ENCODE results near the gene AHNAK2. TPM values are rescaled to one million over a fixed set of nuclear protein-coding genes. Genes with fewer than 3 reads are reported as not detected.
A peak's percentile ranks its signal among the peaks of the same experiment; 100 is the strongest.

The AHNAK2 gene
- total and polyA plus RNA-seq, 5 experiments from 2014 or later = not detected

DNA sequence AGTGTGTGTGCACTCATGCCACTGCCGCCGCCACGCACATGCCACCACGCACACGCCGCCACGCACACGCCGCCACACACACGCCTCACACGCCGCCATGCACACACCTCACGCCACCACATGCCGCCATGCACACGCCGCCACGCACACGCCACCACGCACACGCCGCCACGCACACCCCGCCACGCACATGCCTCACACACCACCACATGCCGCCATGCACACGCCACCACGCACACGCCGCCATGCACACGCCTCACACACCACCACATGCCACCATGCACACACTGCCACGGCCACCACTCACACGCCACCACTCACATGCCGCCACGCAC lies 13.7 kb upstream of the AHNAK2 start:
- POLR2A ChIA-PET = no interaction called here
- H3K4me3 Mint-ChIP-seq = no peak overlapping the region
- H3K27ac Mint-ChIP-seq = no peak overlapping the region

DNA sequence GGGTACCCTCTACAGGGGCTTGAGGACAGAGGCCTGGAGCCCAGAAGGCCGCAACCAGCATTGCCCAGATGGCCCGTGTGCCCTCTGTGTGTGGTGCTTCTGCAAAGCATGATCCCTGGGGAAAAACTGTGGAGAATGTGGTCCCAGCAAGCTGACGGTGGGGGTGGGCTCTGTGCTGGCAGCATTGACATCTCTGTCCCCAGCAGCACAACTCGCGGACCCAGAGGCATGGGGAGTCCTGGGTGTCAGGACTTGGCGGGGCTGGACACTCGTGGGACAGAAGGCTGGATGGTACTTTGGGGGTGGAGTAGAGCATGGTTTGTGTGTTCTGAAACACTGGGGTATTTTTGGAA lies 11.8 kb upstream of the AHNAK2 start:
- no peaks in the 10 kb centered on the region for H3K9me3 Mint-ChIP-seq
- no peaks in the 10 kb centered on the region for H3K36me3 Mint-ChIP-seq
- ATAC-seq = no peak
- DNase-seq = no peak
- peaks cover 0 to 7% (median 1%) of the 10 kb centered on the region in 4 donors for H3K4me1 Mint-ChIP-seq
- peak overlapping the region in 3 of 10 donors; percentile 28 to 70 (median 68) for H3K27ac Mint-ChIP-seq
- POLR2A ChIA-PET = interaction anchor here (0.6 to 1.2 kb wide), 2 partner anchors 23 to 305 kb away, joined by 3 to 5 read pairs; no protein-coding TSS in a partner anchor
- H3K27me3 Mint-ChIP-seq = peaks cover 0 to 3% (median 0%) of the 10 kb centered on the region in 5 donors
- H3K4me3 Mint-ChIP-seq = no peak overlapping the region

More for the DNA sequence above, 13.7 kb upstream of the AHNAK2 start:
- DNase-seq (no peak), ATAC-seq (no peak)
- no peaks in the 10 kb centered on the region for H3K9me3 Mint-ChIP-seq
- peaks cover 0 to 3% (median 0%) of the 10 kb centered on the region in 5 donors for H3K27me3 Mint-ChIP-seq
- peaks cover 0 to 4% (median 1%) of the 10 kb centered on the region in 4 donors for H3K4me1 Mint-ChIP-seq
- H3K36me3 Mint-ChIP-seq = no peaks in the 10 kb centered on the region

DNA sequence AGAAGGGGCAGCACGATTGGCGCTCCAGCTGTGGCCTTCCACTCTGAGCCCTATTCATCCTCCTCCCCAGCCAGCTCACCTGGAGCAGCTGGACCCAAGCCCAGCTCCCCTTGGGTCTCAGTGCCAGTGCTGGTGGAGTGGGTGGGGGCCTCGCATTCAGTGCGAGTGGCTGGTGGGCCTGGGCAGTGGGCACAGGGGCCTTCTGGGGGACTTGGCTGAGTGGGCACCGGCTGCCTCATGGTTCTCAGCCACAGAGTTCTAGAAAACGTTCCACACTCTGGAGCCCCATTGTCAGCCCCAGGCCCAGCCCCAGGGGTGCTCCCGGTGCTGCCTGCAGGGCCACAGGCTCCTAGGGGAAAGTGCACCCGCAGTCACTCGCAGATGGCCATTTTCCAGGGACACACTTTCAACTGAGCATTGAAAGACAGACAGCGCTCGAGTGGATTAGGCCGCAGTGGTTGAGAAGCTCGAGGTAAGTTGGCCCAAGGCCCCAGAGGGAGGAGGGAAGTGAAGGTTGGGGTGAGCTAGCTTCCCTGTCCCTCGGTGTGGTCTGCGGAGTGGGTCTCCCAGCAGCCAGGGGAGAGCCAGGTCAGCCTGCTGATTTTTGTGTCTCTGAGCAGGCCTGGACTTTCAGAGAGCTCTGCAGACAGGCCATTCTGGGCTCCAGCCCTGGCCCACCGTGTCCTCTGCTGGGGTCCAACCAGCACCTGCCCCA lies 11.2 kb upstream of the AHNAK2 start:
- no peak for ATAC-seq
- peaks cover 0 to 9% (median 3%) of the 10 kb centered on the region in 4 donors for H3K4me1 Mint-ChIP-seq
- H3K9me3 Mint-ChIP-seq = no peaks in the 10 kb centered on the region
- H3K36me3 Mint-ChIP-seq = no peaks in the 10 kb centered on the region
- H3K27ac Mint-ChIP-seq = no peak overlapping the region
- H3K4me3 Mint-ChIP-seq = no peak overlapping the region
- POLR2A ChIA-PET = interaction anchor here (1.2 kb wide), 1 partner anchor 23 kb away, joined by 3 read pairs; no protein-coding TSS in a partner anchor
- peaks cover 0 to 3% (median 0%) of the 10 kb centered on the region in 5 donors for H3K27me3 Mint-ChIP-seq
- no peak for DNase-seq

DNA sequence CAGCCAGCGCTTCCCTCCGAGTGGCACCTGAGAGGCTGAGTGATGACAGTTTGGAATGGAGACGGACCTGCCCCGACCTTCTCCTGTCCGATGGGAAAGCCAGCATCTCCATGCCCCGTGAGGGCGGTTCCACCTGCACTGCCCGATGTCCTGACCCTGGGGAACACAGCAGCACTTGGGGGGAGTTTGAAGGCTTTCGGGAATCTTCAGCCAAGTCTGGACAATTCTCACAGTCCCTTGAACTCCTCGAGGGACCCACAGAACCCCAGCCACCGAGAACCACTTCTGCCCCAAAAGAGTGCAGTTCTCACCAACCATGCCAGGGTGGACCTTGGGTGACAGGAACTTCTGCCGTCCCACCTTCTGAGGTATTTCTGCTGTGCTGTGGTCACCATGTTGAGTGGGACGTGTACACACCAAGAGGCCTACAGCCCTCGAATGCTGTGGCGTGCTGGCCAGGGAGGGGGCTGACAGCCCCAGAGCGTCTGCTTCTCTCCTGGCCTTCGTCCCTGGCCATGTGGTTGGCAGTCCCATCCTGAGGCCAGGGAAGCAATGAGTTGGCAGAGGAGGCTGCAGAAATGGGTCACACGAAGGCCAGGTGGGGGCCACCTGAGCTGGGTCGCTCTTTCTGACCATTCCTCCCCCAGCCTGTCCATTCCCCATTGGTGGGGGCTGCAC lies 8.5 kb upstream of the AHNAK2 start:
- Mint-ChIP-seq H3K36me3 (no peaks in the 10 kb centered on the region), H3K4me3 (peak overlapping the region; percentile 59 to 87 (median 72)), H3K4me1 (peaks cover 0 to 11% (median 4%) of the 10 kb centered on the region in 4 donors), H3K27ac (peak overlapping the region in 9 of 10 donors; percentile 25 to 94 (median 73)), H3K27me3 (peaks cover 0 to 3% (median 0%) of the 10 kb centered on the region in 5 donors), H3K9me3 (no peaks in the 10 kb centered on the region)
- ATAC-seq (no peak), DNase-seq (peak in 1 of 10 donors; percentile 36)
- POLR2A ChIA-PET = interaction anchor here (1.2 kb wide), 1 partner anchor 33 kb away, joined by 5 read pairs; no protein-coding TSS in a partner anchor

DNA sequence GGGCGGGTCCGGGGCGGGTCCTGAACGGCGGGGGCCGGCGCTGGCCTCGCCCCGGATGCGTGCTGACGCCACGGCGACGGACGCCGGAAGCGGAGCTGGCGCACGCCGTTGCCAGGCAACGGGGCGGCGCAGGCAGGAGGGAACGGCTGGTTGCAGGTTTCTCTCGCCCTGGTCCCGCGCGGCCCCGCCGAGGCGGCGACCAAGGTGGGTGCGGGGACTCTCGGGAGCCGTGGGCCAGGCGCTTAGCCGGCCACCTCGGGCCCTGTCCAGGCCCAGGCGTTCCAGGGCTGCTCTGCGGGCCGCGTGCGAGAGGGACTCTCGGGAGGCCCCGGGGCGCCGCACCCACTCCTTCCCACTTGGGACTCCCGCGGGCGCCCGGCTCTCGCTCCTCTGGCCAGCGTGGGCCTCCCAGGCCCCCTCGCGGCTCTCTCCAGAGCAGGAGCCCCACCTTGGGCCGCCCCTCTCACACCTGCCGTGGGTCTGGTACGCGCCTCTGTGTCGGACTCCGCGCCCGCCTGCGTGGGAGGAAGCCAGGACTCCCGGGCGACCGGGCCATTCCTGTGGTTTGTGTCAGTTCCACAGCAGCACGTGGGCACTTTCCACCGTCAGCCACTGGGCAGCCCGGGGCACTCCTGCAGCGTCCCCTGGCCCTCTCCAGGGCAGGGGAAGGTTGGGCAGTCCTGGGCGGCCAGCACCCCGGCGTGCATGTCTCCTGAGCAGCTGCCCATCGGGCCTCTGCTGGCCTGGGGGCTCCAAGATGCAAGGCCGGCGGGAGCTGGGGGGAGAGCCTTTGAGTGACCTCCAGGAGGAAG lies 7.7 kb upstream of the AHNAK2 start, which contains the start of gene CLBA1:
Gene CLBA1, plus strand, starts transcription at position 114 of the 812 bp plus-strand sequence. Its CDS starts 644 bp downstream, at position 758.
- peak; percentile 83 to 92 (median 89) for DNase-seq
- Mint-ChIP-seq H3K27me3 (peaks cover 0 to 3% (median 0%) of the 10 kb centered on the region in 5 donors), H3K4me3 (peak within 1 kb of the TSS; percentile 71 to 87 (median 78)), H3K27ac (peak within 1 kb of the TSS; percentile 25 to 94 (median 86)), H3K36me3 (no peaks in the 10 kb centered on the region), H3K9me3 (no peaks in the 10 kb centered on the region), H3K4me1 (peaks cover 0 to 11% (median 4%) of the 10 kb centered on the region in 4 donors)
- POLR2A ChIA-PET = interaction anchor here (0.7 to 1.9 kb wide), 11 partner anchors 11 to 316 kb away, joined by 3 to 17 read pairs (median 3); partner anchors contain the start of genes CDCA4 and SIVA1
- peak; percentile 88 to 95 for ATAC-seq

DNA sequence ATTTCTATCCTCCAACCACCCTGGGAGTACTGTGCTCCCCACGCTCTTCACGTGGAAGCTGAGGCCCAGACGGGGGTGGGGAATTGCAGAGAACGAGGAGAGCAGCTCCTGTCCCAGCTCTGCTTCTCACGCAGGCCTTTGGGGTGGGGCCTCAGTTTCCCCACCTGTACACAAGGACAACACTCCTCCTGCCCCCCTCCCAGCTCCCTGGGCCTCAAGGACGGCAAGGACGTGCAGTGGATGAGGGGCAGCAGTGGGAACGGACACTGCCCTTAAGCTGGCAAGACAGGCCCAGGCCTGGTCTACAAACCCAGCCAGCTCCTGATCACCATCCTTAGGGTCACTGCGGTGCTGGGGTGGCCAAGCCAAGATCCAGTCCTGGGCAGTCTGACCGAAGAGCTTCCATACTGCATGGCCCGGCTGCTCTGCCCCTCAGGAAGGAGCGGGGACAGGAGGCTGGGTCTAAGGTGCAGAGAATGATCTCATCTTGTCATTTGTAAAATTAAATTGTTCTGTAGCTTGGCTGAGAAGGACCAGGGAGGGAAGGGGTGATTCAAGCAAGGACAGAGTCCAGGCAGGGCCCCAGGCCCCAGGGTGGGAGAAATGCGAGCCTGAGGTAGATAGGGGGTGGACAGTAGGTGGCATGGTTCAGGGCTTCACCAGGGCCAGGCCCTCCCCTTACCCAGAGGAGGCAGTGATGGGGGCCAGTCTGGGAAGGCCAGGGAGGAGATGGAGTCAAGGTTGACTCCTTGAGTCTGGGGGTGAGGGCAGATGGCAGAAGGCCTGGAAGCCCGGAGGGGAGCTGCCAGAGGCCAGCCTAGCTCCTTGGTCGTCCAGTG lies 6.1 kb upstream of the AHNAK2 start:
- no peak for ATAC-seq
- no peaks in the 10 kb centered on the region for H3K9me3 Mint-ChIP-seq
- peaks cover 0 to 11% (median 4%) of the 10 kb centered on the region in 4 donors for H3K4me1 Mint-ChIP-seq
- peak in 1 of 10 donors; percentile 31 for DNase-seq
- peak overlapping the region; percentile 19 to 94 (median 80) for H3K27ac Mint-ChIP-seq
- POLR2A ChIA-PET = interaction anchor here (0.7 to 1.9 kb wide), 6 partner anchors 9 to 505 kb away, joined by 3 to 17 read pairs (median 6); partner anchors contain the start of genes CDCA4 and GPR132
- H3K4me3 Mint-ChIP-seq = peak overlapping the region; percentile 66 to 86 (median 77)
- peaks cover 0 to 3% (median 1%) of the 10 kb centered on the region in 5 donors for H3K27me3 Mint-ChIP-seq
- no peaks in the 10 kb centered on the region for H3K36me3 Mint-ChIP-seq

DNA sequence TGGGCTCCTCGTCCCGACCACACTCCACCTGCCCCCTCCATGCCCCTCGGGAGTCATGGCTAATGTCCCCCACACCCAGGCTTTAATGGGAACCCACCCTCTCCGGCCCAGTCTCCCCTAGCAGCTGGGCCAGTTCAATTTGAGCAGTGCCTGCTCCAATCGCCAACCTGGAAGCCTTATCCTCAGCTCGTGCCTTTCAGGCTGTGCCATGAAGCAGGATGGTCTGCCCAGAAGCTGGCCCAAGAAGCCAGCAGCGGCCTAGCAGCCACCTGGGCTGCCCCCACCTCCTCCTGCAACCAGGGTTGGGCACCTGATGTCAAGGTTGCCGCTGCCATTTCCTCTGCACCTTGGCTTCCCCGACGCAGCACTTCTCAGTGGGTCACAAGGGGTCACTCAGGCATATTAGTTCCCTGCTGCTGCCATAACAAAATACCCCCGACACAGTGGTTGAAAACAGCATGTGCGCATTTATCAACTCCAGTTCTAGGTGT lies 5.1 kb upstream of the AHNAK2 start:
- ATAC-seq (no peak), DNase-seq (no peak)
- no peaks in the 10 kb centered on the region for H3K9me3 Mint-ChIP-seq
- peaks cover 0 to 7% (median 4%) of the 10 kb centered on the region in 5 donors for H3K27me3 Mint-ChIP-seq
- POLR2A ChIA-PET = interaction anchor here (0.6 to 0.8 kb wide), 2 partner anchors 82 to 275 kb away, joined by 3 read pairs; partner anchors contain the start of gene GPR132
- peak overlapping the region in 3 of 10 donors; percentile 35 to 90 (median 87) for H3K27ac Mint-ChIP-seq
- H3K36me3 Mint-ChIP-seq = no peaks in the 10 kb centered on the region
- H3K4me3 Mint-ChIP-seq = peak overlapping the region in 2 of 10 donors; percentile 21 to 84
- H3K4me1 Mint-ChIP-seq = peaks cover 7 to 13% (median 10%) of the 10 kb centered on the region in 4 donors

DNA sequence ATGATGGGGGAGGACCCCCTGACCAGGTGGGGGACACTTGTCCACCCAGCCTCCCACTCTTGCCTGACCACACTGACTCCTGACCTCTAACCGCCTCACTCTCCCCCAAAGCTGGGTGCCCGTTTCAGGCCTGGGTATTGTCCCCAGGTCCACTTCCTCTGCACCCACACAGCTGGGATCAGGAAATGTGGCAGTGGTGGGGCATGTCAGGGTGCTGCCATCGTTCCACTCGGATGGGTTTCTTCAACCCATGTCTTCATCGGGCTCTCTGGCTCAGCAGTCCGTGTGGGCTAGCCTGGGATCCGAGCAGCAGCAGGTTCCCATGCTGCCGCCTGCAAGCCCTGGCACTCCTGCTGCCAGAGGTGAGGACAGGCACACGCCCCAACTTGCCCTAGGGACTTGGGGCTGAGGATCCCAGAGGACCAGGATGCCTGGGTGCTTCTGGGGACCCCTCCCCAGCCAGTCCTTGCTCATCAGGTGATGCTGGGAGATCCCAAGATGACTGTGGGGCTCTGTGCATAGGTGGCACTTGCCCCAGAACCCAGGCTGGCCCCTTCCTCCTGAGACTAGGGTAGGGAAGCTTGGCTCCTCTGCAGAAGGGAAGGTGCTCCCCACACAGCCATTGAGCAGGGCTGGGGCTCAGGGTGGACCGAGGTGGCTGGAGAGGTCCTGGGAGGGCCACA lies 4.5 kb upstream of the AHNAK2 start:
- POLR2A ChIA-PET = interaction anchor here (0.6 kb wide), 1 partner anchor 276 kb away, joined by 3 read pairs; no protein-coding TSS in a partner anchor
- peaks cover 8 to 14% (median 10%) of the 10 kb centered on the region in 4 donors for H3K4me1 Mint-ChIP-seq
- DNase-seq = peak in 1 of 10 donors; percentile 48
- H3K27me3 Mint-ChIP-seq = peaks cover 1 to 8% (median 5%) of the 10 kb centered on the region in 5 donors
- peak overlapping the region in 1 of 10 donors; percentile 14 for H3K4me3 Mint-ChIP-seq
- no peak overlapping the region for H3K27ac Mint-ChIP-seq
- no peaks in the 10 kb centered on the region for H3K36me3 Mint-ChIP-seq
- ATAC-seq = no peak
- H3K9me3 Mint-ChIP-seq = no peaks in the 10 kb centered on the region

DNA sequence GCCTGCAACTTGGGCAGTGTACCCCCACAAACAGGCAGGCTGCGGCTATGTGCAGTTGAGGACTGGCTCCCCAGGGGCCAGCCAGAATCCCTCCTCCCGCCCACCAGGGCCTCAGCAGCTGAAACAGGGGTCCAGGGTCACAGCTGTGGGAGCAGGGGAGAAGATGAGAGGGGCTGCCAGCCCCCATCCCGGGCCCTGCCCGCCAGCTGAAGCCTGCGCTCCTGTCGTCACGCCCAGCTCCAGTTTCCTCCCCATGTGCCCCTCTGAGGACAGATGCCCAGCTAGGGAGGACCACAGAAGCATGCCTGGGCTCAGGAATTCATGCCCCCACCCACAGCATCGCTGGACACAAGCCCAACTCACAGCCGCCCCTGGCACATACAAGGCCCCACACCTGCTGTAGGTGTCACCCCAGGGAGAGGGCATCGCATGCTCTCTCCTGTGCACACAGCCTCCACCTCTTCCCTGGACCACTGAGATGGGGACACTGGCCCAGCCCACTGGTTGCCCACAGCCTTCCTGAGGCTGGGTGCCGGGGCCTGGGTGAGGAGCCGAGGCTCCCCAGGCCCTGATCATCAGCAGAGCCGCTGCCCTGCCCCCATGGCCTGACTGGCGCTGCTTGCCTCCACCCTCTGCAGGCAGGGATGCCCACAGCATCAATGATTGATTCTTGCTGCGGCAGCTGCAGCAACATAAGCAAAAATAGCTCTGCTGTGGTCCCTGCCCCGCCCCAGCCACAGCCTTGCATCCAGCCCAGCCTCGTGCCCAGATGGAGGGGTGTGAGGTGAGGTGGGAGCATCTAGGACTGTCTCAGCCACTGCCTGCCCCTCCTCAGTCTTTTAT lies 3.7 kb upstream of the AHNAK2 start:
- H3K27me3 Mint-ChIP-seq = peaks cover 3 to 15% (median 5%) of the 10 kb centered on the region in 5 donors
- peak overlapping the region in 1 of 10 donors; percentile 57 for H3K27ac Mint-ChIP-seq
- no peak for ATAC-seq

More for the DNA sequence above, 3.7 kb upstream of the AHNAK2 start:
- POLR2A ChIA-PET = interaction anchor here (0.5 kb wide), 1 partner anchor 63 kb away, joined by 6 read pairs; no protein-coding TSS in a partner anchor
- DNase-seq = peak in 1 of 10 donors; percentile 52
- no peaks in the 10 kb centered on the region for H3K36me3 Mint-ChIP-seq
- no peaks in the 10 kb centered on the region for H3K9me3 Mint-ChIP-seq
- H3K4me1 Mint-ChIP-seq = peaks cover 8 to 15% (median 14%) of the 10 kb centered on the region in 4 donors
- H3K4me3 Mint-ChIP-seq = peak overlapping the region in 1 of 10 donors; percentile 14

Measured in naive thymus-derived CD8-positive, alpha-beta T cell (primary cell).